GM13976 (cell line): ENCODE results near the gene ZNF621.

Experiments
- DNase-seq: peaks from one replicate; pipeline ENCODE4 v3.0.0; 2012; ENCODE audit warnings: low spot score
- in situ Hi-C: fragments of 300-500 bp; cut with MboI; formaldehyde crosslinking; loops from one replicate; pipeline ENCODE4 v1.12.0; 2022; ENCODE audit warnings: low sequenced_read_pairs, mixed read lengths, inconsistent platforms; ENCODE audit not compliant: unreplicated experiment
- TF ChIP-seq, protein P1 (sequence below): IDR thresholded peaks from 2 replicates; pipeline ENCODE4 v1.5.1; 2012; ENCODE audit warnings: borderline replicate concordance, mild to moderate bottlenecking; ENCODE audit not compliant: insufficient read depth; ENCODE audit errors: extremely low read depth, missing control alignments, control extremely low read depth

The ZNF621 gene

DNA sequence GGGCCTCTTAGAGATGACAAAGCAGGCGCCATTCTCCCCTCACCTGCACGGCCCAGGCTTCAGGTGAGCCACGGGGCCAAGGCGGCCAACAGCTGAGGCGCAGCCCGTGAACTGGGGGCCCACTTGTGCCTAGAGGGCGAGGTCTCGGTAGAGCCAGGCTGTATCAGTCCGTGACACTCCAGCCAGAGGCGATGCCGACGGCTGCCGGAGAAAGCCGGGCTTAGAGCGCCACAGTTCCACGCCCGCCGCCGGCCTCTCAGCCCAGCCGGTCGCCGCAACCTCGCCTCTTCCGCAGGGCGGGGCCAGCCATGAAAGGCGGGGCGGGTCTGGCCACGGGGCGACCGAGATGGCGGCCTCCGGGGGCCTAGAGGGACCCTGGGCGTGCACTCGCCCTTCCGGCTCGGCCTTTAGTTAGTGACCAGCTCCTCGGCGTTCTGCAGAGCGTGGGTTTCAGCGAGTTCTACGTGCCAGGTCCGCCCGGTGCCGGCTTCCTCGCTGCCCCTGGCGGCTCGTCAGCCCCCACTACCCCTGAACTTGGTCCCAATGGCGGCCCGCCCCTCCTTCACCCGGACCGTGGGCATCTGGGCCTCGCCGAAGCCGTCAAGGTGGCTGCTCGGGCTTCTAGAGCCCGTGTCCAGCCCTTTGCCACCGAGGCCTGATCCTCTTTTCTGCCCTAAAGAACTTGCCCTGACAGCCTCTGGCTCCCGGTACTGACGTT, at the start of gene ZNF621:
Gene ZNF621, plus strand, starts transcription at position 393 of the 718 bp plus-strand sequence. CDS start 881 bp downstream, outside the sequence.
- in situ Hi-C loops, result no loop called here
- peak; percentile 96 for DNase-seq
- TF ChIP-seq, protein P1, sequence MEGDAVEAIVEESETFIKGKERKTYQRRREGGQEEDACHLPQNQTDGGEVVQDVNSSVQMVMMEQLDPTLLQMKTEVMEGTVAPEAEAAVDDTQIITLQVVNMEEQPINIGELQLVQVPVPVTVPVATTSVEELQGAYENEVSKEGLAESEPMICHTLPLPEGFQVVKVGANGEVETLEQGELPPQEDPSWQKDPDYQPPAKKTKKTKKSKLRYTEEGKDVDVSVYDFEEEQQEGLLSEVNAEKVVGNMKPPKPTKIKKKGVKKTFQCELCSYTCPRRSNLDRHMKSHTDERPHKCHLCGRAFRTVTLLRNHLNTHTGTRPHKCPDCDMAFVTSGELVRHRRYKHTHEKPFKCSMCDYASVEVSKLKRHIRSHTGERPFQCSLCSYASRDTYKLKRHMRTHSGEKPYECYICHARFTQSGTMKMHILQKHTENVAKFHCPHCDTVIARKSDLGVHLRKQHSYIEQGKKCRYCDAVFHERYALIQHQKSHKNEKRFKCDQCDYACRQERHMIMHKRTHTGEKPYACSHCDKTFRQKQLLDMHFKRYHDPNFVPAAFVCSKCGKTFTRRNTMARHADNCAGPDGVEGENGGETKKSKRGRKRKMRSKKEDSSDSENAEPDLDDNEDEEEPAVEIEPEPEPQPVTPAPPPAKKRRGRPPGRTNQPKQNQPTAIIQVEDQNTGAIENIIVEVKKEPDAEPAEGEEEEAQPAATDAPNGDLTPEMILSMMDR, result no peak

GRCh38 chr3:40476478-40477470, 48.0 kb upstream of the ZNF621 start, which contains the start of gene ZNF619:
Gene ZNF619 (plus strand): TSS chr3:40477122. CDS start chr3:40477980, 858 bp downstream.
- DNase-seq, result peak; percentile 86
- in situ Hi-C loops, result no loop called here
- TF ChIP-seq, protein P1, result no peak

GRCh38 chr3:40477666-40478065, 47.1 kb upstream of the ZNF621 start:
- TF ChIP-seq, protein P1, result no peak
- in situ Hi-C loops, result no loop called here
- no peak for DNase-seq

GRCh38 chr3:40487172-40487571, 37.6 kb upstream of the ZNF621 start:
- in situ Hi-C loops, result no loop called here
- TF ChIP-seq, protein P1, result no peak
- DNase-seq, result no peak

- in situ Hi-C loops, result no loop called here
- TF ChIP-seq, protein P1, result no peak
- no peak for DNase-seq
Measured at GRCh38 chr3:40490916-40491315, 33.8 kb upstream of the ZNF621 start.

- no peak for DNase-seq
- in situ Hi-C loops, result no loop called here
- TF ChIP-seq, protein P1, result no peak
Measured at GRCh38 chr3:40494698-40495097, 30.1 kb upstream of the ZNF621 start.
